Peyer's patch (tissue), 4 donors: ENCODE results near the gene WDR46. TPM values are rescaled to one million over a fixed set of nuclear protein-coding genes. Genes with fewer than 3 reads are reported as not detected.
A peak's percentile ranks its signal among the peaks of the same experiment; 100 is the strongest.

Experiments used
- DNase-seq, 3 donors: peaks; one replicate each; pipeline ENCODE4 v3.0.0-alpha.2; 2017 to 2019
- H3K27ac ChIP-seq, 4 donors: fragments of 200-600 bp; sonication (generic); one replicate each; pipeline ENCODE4 v1.5.1; 2016 to 2019
- H3K27me3 ChIP-seq, 2 donors: fragments of 200-600 bp; sonication (generic); one replicate each; pipeline ENCODE4 v1.5.1; 2019
- H3K36me3 ChIP-seq, 3 donors: fragments of 200-600 bp; sonication (generic); one replicate each; pipeline ENCODE4 v1.5.1; 2016 to 2019
- H3K4me1 ChIP-seq, 4 donors: fragments of 200-600 bp; sonication (generic); one replicate each; pipeline ENCODE4 v1.5.1; 2016 to 2019
- H3K4me3 ChIP-seq, 4 donors: fragments of 200-600 bp; sonication (generic); 1 replicate in 3 of 4; 2 replicates in 1 of 4; pipeline ENCODE4 v1.5.1; 2016 to 2019; ENCODE audit warnings: mild to moderate bottlenecking in 1 of 4
- H3K9me3 ChIP-seq, 4 donors: fragments of 200-600 bp; sonication (generic); one replicate each; pipeline ENCODE4 v1.5.1; 2016 to 2019; ENCODE audit warnings: mild to moderate bottlenecking in 1 of 4
- POLR2A ChIP-seq, 2 donors: fragments of 450-650 bp; IDR thresholded peaks; one replicate each; pipeline ENCODE4 v1.5.1; 2017; ENCODE audit warnings: antibody characterized with exemption in 2 of 2, mild to moderate bottlenecking in 2 of 2, moderate library complexity in 2 of 2
- total RNA-seq, 4 donors: library from RNA; depleted of rRNA; stranded (reverse); fragments of >200 nt; gene quantifications; one replicate each; pipeline ENCODE4 v1.1.0, GENCODE V29; 2016
- TF ChIP-seq, protein P1 (sequence below), 6 experiments: fragments of 450-650 bp in 4 of 6; fragments of 200-600 bp in 2 of 6; sonication (generic) in 1 of 6; IDR thresholded peaks; one replicate each; pipeline ENCODE4 v1.5.1; 2017 to 2019; ENCODE audit warnings: antibody characterized with exemption in 6 of 6, mild to moderate bottlenecking in 3 of 6, moderate library complexity in 1 of 6

The WDR46 gene
- total RNA-seq, 4 donors from 2014 or later = 22.1 to 102 (median 34.3) TPM

DNA sequence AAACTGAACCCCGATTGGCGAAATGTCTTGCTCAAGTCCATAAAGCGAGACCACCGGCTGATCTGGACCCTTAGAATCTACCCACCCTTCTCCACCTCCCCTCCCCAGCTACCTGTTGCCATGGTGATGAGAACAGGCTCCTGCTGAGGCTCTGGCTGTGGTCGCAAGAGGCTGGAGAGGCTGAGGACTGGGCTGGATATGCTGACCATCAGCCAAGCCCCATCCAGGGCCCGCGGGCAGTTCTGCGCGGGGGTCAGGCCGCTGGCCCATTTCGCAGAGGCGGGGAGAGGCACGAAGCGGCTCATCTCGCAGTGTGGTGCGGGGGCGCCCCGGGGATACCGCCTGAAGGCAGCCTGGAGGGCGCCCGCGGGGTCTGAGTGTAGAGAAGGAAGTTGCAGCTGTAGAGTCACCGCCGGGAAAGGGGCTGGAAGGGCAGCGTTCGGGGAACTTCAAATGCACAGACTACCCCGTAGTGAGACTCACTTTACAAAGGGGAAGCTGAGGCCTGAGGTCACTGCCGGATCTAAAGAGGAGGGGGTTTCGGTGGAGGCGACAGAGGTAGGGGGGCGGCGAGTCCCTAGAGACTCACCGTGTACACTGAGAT is 24.2 kb upstream of the WDR46 start:
- DNase-seq = peak; percentile 68 to 78 (median 74)
- H3K27ac ChIP-seq = peak overlapping the region; percentile 92 to 99 (median 96)
- H3K9me3 ChIP-seq = no peaks in the 10 kb centered on the region
- no peaks in the 10 kb centered on the region for H3K27me3 ChIP-seq
- no peak for TF ChIP-seq POLR2A (IDR thresholded peaks at IDR 0.05)
- TF ChIP-seq, protein P1, sequence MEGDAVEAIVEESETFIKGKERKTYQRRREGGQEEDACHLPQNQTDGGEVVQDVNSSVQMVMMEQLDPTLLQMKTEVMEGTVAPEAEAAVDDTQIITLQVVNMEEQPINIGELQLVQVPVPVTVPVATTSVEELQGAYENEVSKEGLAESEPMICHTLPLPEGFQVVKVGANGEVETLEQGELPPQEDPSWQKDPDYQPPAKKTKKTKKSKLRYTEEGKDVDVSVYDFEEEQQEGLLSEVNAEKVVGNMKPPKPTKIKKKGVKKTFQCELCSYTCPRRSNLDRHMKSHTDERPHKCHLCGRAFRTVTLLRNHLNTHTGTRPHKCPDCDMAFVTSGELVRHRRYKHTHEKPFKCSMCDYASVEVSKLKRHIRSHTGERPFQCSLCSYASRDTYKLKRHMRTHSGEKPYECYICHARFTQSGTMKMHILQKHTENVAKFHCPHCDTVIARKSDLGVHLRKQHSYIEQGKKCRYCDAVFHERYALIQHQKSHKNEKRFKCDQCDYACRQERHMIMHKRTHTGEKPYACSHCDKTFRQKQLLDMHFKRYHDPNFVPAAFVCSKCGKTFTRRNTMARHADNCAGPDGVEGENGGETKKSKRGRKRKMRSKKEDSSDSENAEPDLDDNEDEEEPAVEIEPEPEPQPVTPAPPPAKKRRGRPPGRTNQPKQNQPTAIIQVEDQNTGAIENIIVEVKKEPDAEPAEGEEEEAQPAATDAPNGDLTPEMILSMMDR (IDR thresholded peaks at IDR 0.05) = no peak
- peaks cover 0 to 18% (median 0%) of the 10 kb centered on the region in 3 donors for H3K36me3 ChIP-seq
- H3K4me3 ChIP-seq = peak overlapping the region; percentile 67 to 90 (median 80)
- peaks cover 4 to 46% (median 25%) of the 10 kb centered on the region in 4 donors for H3K4me1 ChIP-seq

DNA sequence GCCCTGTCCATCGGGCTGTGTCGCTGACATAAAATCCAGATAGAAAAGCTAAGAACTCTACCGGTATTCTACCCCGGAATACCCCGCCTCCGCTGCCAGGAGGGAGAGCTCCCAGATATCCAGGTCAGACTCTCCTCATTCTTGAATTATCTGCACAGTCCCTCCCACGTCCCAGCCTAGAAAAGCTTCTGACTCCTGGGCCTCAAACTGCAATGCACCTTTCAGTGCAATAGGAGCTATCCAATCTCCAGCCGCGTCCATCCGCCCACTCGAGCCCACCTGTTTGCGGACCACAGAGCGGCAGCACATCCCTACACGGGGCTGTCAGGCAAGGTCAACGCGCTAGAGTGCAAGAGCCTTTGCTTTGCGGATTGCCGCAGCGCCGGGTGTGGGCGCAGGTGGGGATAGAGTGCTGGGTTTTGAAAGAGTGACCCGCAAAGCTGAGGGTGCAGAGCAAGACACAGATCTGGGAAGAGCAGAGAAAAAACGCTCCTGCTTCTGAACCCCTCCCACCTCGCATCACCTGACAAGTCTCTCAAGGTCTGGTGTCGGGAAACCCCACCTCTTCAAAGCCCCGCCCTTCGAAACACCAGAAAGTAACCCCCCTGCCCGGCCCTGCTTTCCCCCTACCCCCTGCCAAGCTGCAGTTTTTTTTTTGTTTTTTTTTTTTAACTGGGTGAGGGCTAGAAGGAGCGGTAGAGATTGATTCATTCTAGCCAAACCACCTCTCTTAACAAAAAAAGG is 23.5 kb upstream of the WDR46 start:
- peaks cover 4 to 45% (median 25%) of the 10 kb centered on the region in 4 donors for H3K4me1 ChIP-seq
- peaks cover 0 to 18% (median 0%) of the 10 kb centered on the region in 3 donors for H3K36me3 ChIP-seq
- no peak for TF ChIP-seq POLR2A (IDR thresholded peaks at IDR 0.05)
- TF ChIP-seq, protein P1 (IDR thresholded peaks at IDR 0.05) = no peak
- peak overlapping the region; percentile 67 to 90 (median 80) for H3K4me3 ChIP-seq
- H3K27me3 ChIP-seq = no peaks in the 10 kb centered on the region
- peak; percentile 74 to 94 (median 91) for DNase-seq
- H3K9me3 ChIP-seq = no peaks in the 10 kb centered on the region
- H3K27ac ChIP-seq = peak overlapping the region; percentile 92 to 99 (median 96)

DNA sequence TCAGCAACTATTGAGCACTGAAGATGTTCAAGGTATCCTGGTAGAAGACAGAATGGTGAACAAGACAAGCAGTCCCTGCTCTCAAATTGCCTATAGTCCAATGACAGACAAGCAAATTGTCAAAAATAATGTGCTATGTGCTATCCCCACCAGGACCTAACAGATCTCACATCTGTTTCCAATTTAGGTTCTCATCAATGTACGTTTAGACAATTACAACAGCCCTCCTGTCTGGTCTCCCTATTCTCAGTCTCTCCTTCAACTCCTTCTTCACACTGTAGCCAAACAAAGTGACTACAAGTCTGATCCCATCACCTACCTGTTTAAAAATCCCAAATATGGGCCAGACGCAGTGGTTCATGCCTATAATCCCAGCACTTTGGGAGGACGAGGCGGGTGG is 17.3 kb upstream of the WDR46 start:
- Histone ChIP-seq H3K36me3 (peaks cover 0 to 64% (median 0%) of the 10 kb centered on the region in 3 donors), H3K27ac (no peak overlapping the region), H3K27me3 (no peaks in the 10 kb centered on the region), H3K4me1 (peaks cover 0 to 12% (median 3%) of the 10 kb centered on the region in 4 donors), H3K4me3 (no peak overlapping the region), H3K9me3 (no peaks in the 10 kb centered on the region)
- TF ChIP-seq, protein P1 (IDR thresholded peaks at IDR 0.05) = no peak
- no peak for TF ChIP-seq POLR2A (IDR thresholded peaks at IDR 0.05)
- no peak for DNase-seq

DNA sequence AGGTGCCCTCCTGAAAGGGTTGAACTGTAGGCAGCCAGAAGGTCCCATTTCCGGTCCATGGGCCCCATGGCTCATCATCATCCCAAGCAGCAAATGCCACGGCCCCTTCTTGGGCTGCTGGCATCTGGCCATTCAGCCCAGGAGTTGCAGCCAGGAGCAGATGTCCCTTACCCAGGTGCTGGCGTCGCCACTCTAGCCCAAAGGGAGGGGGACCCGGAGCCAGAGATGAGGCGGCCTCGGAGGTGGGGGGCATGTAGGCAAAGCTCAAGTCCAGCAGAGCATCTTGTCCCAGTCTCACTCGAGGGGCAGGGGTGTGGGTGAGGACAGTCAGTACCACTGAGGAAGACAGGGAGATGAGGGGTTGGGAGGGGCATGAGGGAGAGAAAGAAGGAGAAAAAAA is 16.0 kb upstream of the WDR46 start:
- DNase-seq = no peak
- Histone ChIP-seq H3K27me3 (no peaks in the 10 kb centered on the region), H3K4me1 (peaks cover 0 to 8% (median 2%) of the 10 kb centered on the region in 4 donors), H3K36me3 (peaks cover 0 to 56% (median 0%) of the 10 kb centered on the region in 3 donors), H3K4me3 (no peak overlapping the region), H3K27ac (no peak overlapping the region), H3K9me3 (no peaks in the 10 kb centered on the region)
- TF ChIP-seq POLR2A (IDR thresholded peaks at IDR 0.05) = no peak
- TF ChIP-seq, protein P1 (IDR thresholded peaks at IDR 0.05) = no peak

DNA sequence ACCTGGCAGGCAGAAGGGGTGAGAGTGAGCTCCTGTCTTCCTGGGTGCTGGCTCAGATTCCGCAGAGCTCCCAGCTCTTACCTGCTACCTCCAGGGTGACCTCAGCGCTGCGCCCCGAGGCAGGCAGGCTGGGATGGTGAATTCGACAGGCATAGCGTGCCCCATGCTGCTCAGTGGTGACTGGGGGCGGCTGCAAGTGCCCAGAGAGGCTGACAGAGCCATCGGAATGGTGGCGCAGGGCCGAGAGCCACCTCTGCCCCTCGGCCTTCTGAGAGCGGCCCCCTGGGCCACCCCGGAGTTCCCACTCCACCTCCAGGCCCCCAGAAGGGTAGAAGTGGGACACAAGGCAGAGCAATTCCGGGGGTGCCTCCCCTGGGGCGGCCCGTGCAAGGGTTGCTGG is 15.2 kb upstream of the WDR46 start:
- TF ChIP-seq POLR2A (IDR thresholded peaks at IDR 0.05) = no peak
- TF ChIP-seq, protein P1 (IDR thresholded peaks at IDR 0.05) = no peak
- Histone ChIP-seq H3K27me3 (no peaks in the 10 kb centered on the region), H3K36me3 (peaks cover 0 to 51% (median 0%) of the 10 kb centered on the region in 3 donors)

More for the DNA sequence above, 15.2 kb upstream of the WDR46 start:
- Histone ChIP-seq H3K27ac (no peak overlapping the region), H3K4me3 (no peak overlapping the region), H3K9me3 (no peaks in the 10 kb centered on the region), H3K4me1 (peaks cover 0 to 11% (median 2%) of the 10 kb centered on the region in 4 donors)
- no peak for DNase-seq
